Fibroblast of skin of right biceps (primary cell): ENCODE measurements around the gene ADAMTS4.

Source experiments
- DNase-seq: peaks from one replicate; pipeline ENCODE4 v3.0.0-alpha.2; 2013

ADAMTS4 gene

GRCh38 chr1:161137881-161138280, 61.0 kb downstream of the ADAMTS4 start:
- no peak for DNase-seq
